ENCODE data around the gene NFRKB.

GRCh38 chr11:129853518-129854231 lies 41.7 kb downstream of the NFRKB start:
- TF ChIP-seq CTCF (IDR thresholded peaks at IDR 0.05) (no peak), POLR2A (IDR thresholded peaks at IDR 0.05) (no peak)
